ENCODE measurements around the gene TCF4.

TCF4 gene

GRCh38 chr18:55440988-55441387 lies 147.0 kb downstream of the TCF4 start:
- TF ChIP-seq POLR2AphosphoS5 (IDR thresholded peaks at IDR 0.05; ENCODE audit: borderline replicate concordance, low read depth, low read length) (no peak), FOXP2 (optimal IDR thresholded peaks at IDR 0.05; ENCODE audit: control extremely low read depth, extremely low read length, insufficient read depth) (no peak), EZH2 (IDR thresholded peaks at IDR 0.05) (no peak)

GRCh38 chr18:55439056-55439455 lies 148.9 kb downstream of the TCF4 start:
- DNase-seq (ENCODE audit: low read depth, low spot score): no peak
- no peak overlapping the region for H3K9ac ChIP-seq (ENCODE audit: insufficient read length)
- H3K36me3 ChIP-seq (ENCODE audit: insufficient read depth, low read length): no peaks in the 10 kb centered on the region
- H3K27ac ChIP-seq: no peak overlapping the region
- no peaks in the 10 kb centered on the region for H3K9me3 ChIP-seq (ENCODE audit: low read depth, low read length)
- no peak for TF ChIP-seq POLR2AphosphoS5 (IDR thresholded peaks at IDR 0.05; ENCODE audit: borderline replicate concordance, low read depth, low read length)
- TF ChIP-seq FOXP2 (optimal IDR thresholded peaks at IDR 0.05; ENCODE audit: control extremely low read depth, extremely low read length, insufficient read depth): no peak
- no peak for TF ChIP-seq EZH2 (IDR thresholded peaks at IDR 0.05)
- H3K4me3 ChIP-seq: no peak overlapping the region

More at GRCh38 chr18:55440988-55441387, 147.0 kb downstream of the TCF4 start:
- H3K9ac ChIP-seq (ENCODE audit: insufficient read length): no peak overlapping the region
- no peak for DNase-seq (ENCODE audit: low read depth, low spot score)
- H3K9me3 ChIP-seq (ENCODE audit: low read depth, low read length): no peaks in the 10 kb centered on the region
- H3K36me3 ChIP-seq (ENCODE audit: insufficient read depth, low read length): no peaks in the 10 kb centered on the region; the same call in 1 of the 2 replicates
- no peak overlapping the region for H3K27ac ChIP-seq
- no peak overlapping the region for H3K4me3 ChIP-seq

DNA sequence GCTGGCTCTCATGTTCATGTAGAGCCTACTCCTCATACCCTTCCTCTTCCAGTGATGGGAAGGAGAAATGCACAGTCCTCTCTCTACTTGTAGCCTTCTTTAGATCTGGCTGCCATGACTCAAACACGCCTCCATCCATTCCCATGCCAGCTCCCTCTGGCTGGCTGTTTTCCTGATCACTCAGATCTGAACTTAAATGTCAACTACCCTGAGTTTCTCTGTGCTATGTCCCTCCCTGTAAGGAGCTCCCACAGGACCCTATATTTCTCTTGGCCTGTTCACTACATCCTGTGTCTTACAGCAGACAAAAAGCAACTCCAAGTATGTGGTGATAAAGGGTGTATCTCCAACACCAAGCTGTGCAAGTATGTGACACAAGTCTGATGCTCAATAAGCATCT lies 152.4 kb downstream of the TCF4 start:
- Histone ChIP-seq H3K36me3 (ENCODE audit: insufficient read depth, low read length) (no peaks in the 10 kb centered on the region), H3K9ac (ENCODE audit: insufficient read length) (no peak overlapping the region), H3K27ac (no peak overlapping the region), H3K9me3 (ENCODE audit: low read depth, low read length) (no peaks in the 10 kb centered on the region), H3K4me3 (no peak overlapping the region)
- no peak for TF ChIP-seq EZH2 (IDR thresholded peaks at IDR 0.05)
- TF ChIP-seq POLR2AphosphoS5 (IDR thresholded peaks at IDR 0.05; ENCODE audit: borderline replicate concordance, low read depth, low read length): no peak
- TF ChIP-seq FOXP2 (optimal IDR thresholded peaks at IDR 0.05; ENCODE audit: control extremely low read depth, extremely low read length, insufficient read depth): no peak
- DNase-seq (ENCODE audit: low read depth, low spot score): no peak

DNA sequence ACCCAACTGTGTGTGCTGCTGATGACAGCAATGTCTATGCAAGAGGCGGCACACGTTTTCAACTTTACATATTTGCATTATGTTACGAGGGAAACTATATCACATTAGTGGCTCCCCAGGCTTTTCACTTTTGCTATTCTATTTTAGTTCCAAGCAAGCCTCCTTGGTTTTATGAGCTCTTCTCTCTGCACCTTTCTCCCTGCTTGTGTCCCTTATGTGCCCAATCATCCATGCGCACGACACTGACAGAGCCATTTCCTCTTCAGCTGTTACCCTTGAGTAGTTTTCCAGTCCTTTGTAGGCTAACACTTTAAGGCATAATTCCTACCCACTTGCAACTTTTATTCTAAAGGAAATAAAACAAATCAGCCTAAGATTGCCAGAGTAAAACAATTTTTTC lies 154.3 kb downstream of the TCF4 start:
- no peak for DNase-seq (ENCODE audit: low read depth, low spot score)
- Histone ChIP-seq H3K9me3 (ENCODE audit: low read depth, low read length) (no peaks in the 10 kb centered on the region), H3K36me3 (ENCODE audit: insufficient read depth, low read length) (no peaks in the 10 kb centered on the region), H3K9ac (ENCODE audit: insufficient read length) (no peak overlapping the region), H3K27ac (peak overlapping the region; percentile 19; the same call in 1 of the 2 replicates), H3K4me3 (no peak overlapping the region)
- TF ChIP-seq POLR2AphosphoS5 (IDR thresholded peaks at IDR 0.05; ENCODE audit: borderline replicate concordance, low read depth, low read length) (no peak), FOXP2 (optimal IDR thresholded peaks at IDR 0.05; ENCODE audit: control extremely low read depth, extremely low read length, insufficient read depth) (no peak), EZH2 (IDR thresholded peaks at IDR 0.05) (no peak)

DNA sequence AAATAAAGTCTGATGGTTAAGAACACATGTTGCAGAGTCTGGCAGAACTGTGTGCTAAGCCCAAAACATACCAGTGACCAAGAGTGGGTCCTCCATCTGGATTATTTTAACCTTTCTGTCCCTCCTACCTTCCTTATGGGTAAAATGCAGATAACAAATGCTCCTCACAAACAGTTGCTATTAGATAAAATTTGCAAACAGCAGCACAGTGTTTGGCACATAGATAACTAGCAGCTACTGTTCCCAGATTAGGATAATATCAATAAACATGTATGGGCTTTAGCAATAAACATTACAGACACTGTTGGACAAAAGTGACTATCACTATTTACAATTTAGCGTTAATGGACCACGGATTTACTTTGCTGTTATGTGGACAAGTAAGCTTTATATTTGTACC lies 154.9 kb downstream of the TCF4 start:
- H3K36me3 ChIP-seq (ENCODE audit: insufficient read depth, low read length): no peaks in the 10 kb centered on the region
- no peak for DNase-seq (ENCODE audit: low read depth, low spot score)
- H3K9ac ChIP-seq (ENCODE audit: insufficient read length): no peak overlapping the region
- H3K4me3 ChIP-seq: no peak overlapping the region
- TF ChIP-seq EZH2 (IDR thresholded peaks at IDR 0.05) (no peak), POLR2AphosphoS5 (IDR thresholded peaks at IDR 0.05; ENCODE audit: borderline replicate concordance, low read depth, low read length) (no peak), FOXP2 (optimal IDR thresholded peaks at IDR 0.05; ENCODE audit: control extremely low read depth, extremely low read length, insufficient read depth) (no peak)
- no peaks in the 10 kb centered on the region for H3K9me3 ChIP-seq (ENCODE audit: low read depth, low read length)
- no peak overlapping the region for H3K27ac ChIP-seq

- TF ChIP-seq EZH2 (IDR thresholded peaks at IDR 0.05) (no peak), FOXP2 (optimal IDR thresholded peaks at IDR 0.05; ENCODE audit: control extremely low read depth, extremely low read length, insufficient read depth) (no peak), POLR2AphosphoS5 (IDR thresholded peaks at IDR 0.05; ENCODE audit: borderline replicate concordance, low read depth, low read length) (no peak)
- H3K27ac ChIP-seq: no peak overlapping the region
- H3K9me3 ChIP-seq (ENCODE audit: low read depth, low read length): no peaks in the 10 kb centered on the region
- no peak overlapping the region for H3K9ac ChIP-seq (ENCODE audit: insufficient read length)
- no peak overlapping the region for H3K4me3 ChIP-seq
- DNase-seq (ENCODE audit: low read depth, low spot score): no peak
- no peaks in the 10 kb centered on the region for H3K36me3 ChIP-seq (ENCODE audit: insufficient read depth, low read length)
Measured at GRCh38 chr18:55432307-55433040, 155.5 kb downstream of the TCF4 start.

DNA sequence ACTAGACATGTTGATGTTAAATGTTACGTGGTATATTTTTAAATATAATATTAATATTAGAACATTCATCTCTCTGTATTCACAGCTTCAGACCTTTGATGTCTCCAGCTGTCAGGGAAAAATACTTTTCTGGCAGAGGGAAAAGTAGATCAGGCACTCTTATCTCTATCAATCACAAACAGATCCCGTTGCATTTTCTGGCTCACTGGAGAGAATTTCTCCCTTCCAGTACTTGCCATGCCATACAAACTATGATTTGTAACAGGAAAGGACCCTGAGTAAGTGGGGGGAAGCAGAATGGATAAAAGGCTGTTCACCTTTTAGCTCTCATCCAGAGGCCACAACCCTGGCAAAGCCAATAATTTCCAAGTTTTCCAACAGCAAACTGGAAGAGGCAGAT lies 158.0 kb downstream of the TCF4 start:
- Histone ChIP-seq H3K36me3 (ENCODE audit: insufficient read depth, low read length) (no peaks in the 10 kb centered on the region), H3K9me3 (ENCODE audit: low read depth, low read length) (no peaks in the 10 kb centered on the region), H3K9ac (ENCODE audit: insufficient read length) (no peak overlapping the region), H3K27ac (no peak overlapping the region), H3K4me3 (no peak overlapping the region)
- DNase-seq (ENCODE audit: low read depth, low spot score): no peak
- TF ChIP-seq EZH2 (IDR thresholded peaks at IDR 0.05) (no peak), POLR2AphosphoS5 (IDR thresholded peaks at IDR 0.05; ENCODE audit: borderline replicate concordance, low read depth, low read length) (no peak), FOXP2 (optimal IDR thresholded peaks at IDR 0.05; ENCODE audit: control extremely low read depth, extremely low read length, insufficient read depth) (no peak)

DNA sequence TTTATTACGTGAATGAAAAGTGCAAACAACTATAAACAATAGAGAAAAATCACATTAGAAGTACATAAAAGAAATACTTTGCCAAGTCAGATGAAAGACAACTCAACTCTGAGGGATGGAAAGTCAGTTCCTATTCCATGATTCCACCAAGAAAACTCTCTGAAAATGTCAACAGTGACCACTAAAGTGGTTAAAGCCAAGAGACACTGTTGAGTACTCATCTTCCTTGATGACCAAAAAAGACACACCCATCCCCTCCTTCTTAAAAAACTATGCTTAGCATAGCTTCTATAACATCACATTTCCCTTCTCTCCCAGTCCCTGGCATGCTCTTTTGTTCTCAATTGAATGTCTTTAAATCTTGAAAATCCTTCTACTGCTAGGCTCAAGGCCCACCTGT lies 160.0 kb downstream of the TCF4 start:
- Histone ChIP-seq H3K27ac (no peak overlapping the region), H3K4me3 (no peak overlapping the region), H3K9ac (ENCODE audit: insufficient read length) (no peak overlapping the region), H3K36me3 (ENCODE audit: insufficient read depth, low read length) (no peaks in the 10 kb centered on the region), H3K9me3 (ENCODE audit: low read depth, low read length) (no peaks in the 10 kb centered on the region)
- DNase-seq (ENCODE audit: low read depth, low spot score): no peak
- no peak for TF ChIP-seq POLR2AphosphoS5 (IDR thresholded peaks at IDR 0.05; ENCODE audit: borderline replicate concordance, low read depth, low read length)
- no peak for TF ChIP-seq EZH2 (IDR thresholded peaks at IDR 0.05)

- Histone ChIP-seq H3K36me3 (ENCODE audit: insufficient read depth, low read length) (no peaks in the 10 kb centered on the region), H3K27ac (no peak overlapping the region), H3K9ac (ENCODE audit: insufficient read length) (no peak overlapping the region), H3K4me3 (no peak overlapping the region), H3K9me3 (ENCODE audit: low read depth, low read length) (no peaks in the 10 kb centered on the region)
- no peak for DNase-seq (ENCODE audit: low read depth, low spot score)
- no peak for TF ChIP-seq EZH2 (IDR thresholded peaks at IDR 0.05)
- no peak for TF ChIP-seq FOXP2 (optimal IDR thresholded peaks at IDR 0.05; ENCODE audit: control extremely low read depth, extremely low read length, insufficient read depth)
- no peak for TF ChIP-seq POLR2AphosphoS5 (IDR thresholded peaks at IDR 0.05; ENCODE audit: borderline replicate concordance, low read depth, low read length)
Measured at GRCh38 chr18:55425698-55426097, 162.3 kb downstream of the TCF4 start.
